A673 (cell line): ENCODE results near the gene SCGB1C2. TPM values are rescaled to one million over a fixed set of nuclear protein-coding genes. Genes with fewer than 3 reads are reported as not detected.
"Not testable (repeated sequence)": the region's sequence is repeated elsewhere in the genome, so short reads cannot be mapped to it uniquely, and the experiment has no call there.

ENCODE experiments used
- BruUV-seq: library from RNA; stranded (reverse); fragments of 400-500 nt; replicated peaks from 2 replicates; lab custom pipeline; 2021; lab: Mats Ljungman, UMichigan
- CTCF ChIA-PET: fragments of 300-600 bp; sonication (Branson Sonifier 250); formaldehyde crosslinking; loops from one replicate; lab custom pipeline; 2022; ENCODE audit warnings: antibody characterized with exemption; lab: Charles Lee
- POLR2A ChIA-PET: fragments of 300-600 bp; sonication (Branson Sonifier 250); formaldehyde crosslinking; loops from one replicate; lab custom pipeline; 2022; ENCODE audit warnings: antibody characterized with exemption; ENCODE audit not compliant: low non-redundant PET; lab: Charles Lee
- DNase-seq: peaks from one replicate; pipeline ENCODE4 v3.0.0-alpha.2; 2015; ENCODE audit warnings: low spot score
- H3K27ac ChIP-seq: fragments of 200-600 bp; sonication (generic); 2 replicates; pipeline ENCODE4 v1.5.1; 2016; ENCODE audit warnings: mixed run types, low read depth, mild to moderate bottlenecking, mixed read lengths, antibody characterized with exemption, low read length; ENCODE audit not compliant: poor library complexity, severe bottlenecking
- H3K27me3 ChIP-seq: fragments of 200-600 bp; sonication (generic); replicated peaks from 2 replicates; pipeline ENCODE4 v1.6.1; 2017; ENCODE audit warnings: mixed run types, low read depth, mild to moderate bottlenecking, mixed read lengths, antibody characterized with exemption, low read length; ENCODE audit not compliant: insufficient read depth, poor library complexity
- H3K36me3 ChIP-seq: fragments of 200-600 bp; sonication (generic); 2 replicates; pipeline ENCODE4 v1.6.1; 2016; ENCODE audit warnings: mixed run types, mild to moderate bottlenecking, mixed read lengths, antibody characterized with exemption, low read length; ENCODE audit not compliant: insufficient read depth, poor library complexity, severe bottlenecking
- H3K4me1 ChIP-seq: fragments of 200-600 bp; sonication (generic); 2 replicates; pipeline ENCODE4 v1.6.1; 2017; ENCODE audit warnings: mixed run types, mild to moderate bottlenecking, mixed read lengths, antibody characterized with exemption, low read length; ENCODE audit not compliant: insufficient read depth, poor library complexity, severe bottlenecking
- H3K4me3 ChIP-seq: fragments of 200-600 bp; sonication (generic); 2 replicates; pipeline ENCODE4 v1.5.1; 2016; ENCODE audit warnings: low read depth, mixed run types, mild to moderate bottlenecking, mixed read lengths, low read length; ENCODE audit not compliant: poor library complexity, severe bottlenecking
- H3K9me3 ChIP-seq: fragments of 200-600 bp; sonication (generic); 2 replicates; pipeline ENCODE4 v1.6.1; 2016; ENCODE audit warnings: mixed run types, low read depth, mild to moderate bottlenecking, mixed read lengths, antibody characterized with exemption, low read length; ENCODE audit not compliant: poor library complexity, severe bottlenecking
- EZH2 ChIP-seq: fragments of 200-600 bp; sonication (generic); IDR thresholded peaks from 2 replicates; pipeline ENCODE4 v1.6.1; 2017; ENCODE audit warnings: borderline replicate concordance, low read depth, mild to moderate bottlenecking, mixed read lengths, antibody characterized with exemption, low read length; ENCODE audit not compliant: poor library complexity, severe bottlenecking
- intact Hi-C: fragments of 100-400 bp; cut with micrococcal nuclease; formaldehyde crosslinking; loops from one replicate; pipeline ENCODE4 v1.10.0; 2022; ENCODE audit not compliant: unreplicated experiment
- total RNA-seq: library from RNA; stranded (reverse); gene quantifications from 2 replicates; pipeline ENCODE4 v1.2.3, GENCODE V29; 2021
- TF ChIP-seq, protein P1 (sequence below): fragments of 300-800, 200-600 bp; sonication (generic); conservative IDR thresholded peaks from 2 replicates; pipeline ENCODE4 v1.5.1; 2017; ENCODE audit warnings: low read depth, mild to moderate bottlenecking, antibody characterized with exemption, low read length, moderate library complexity, mixed read lengths

SCGB1C2 gene
- total RNA-seq, 1 experiment from 2014 or later, result not detected

DNA sequence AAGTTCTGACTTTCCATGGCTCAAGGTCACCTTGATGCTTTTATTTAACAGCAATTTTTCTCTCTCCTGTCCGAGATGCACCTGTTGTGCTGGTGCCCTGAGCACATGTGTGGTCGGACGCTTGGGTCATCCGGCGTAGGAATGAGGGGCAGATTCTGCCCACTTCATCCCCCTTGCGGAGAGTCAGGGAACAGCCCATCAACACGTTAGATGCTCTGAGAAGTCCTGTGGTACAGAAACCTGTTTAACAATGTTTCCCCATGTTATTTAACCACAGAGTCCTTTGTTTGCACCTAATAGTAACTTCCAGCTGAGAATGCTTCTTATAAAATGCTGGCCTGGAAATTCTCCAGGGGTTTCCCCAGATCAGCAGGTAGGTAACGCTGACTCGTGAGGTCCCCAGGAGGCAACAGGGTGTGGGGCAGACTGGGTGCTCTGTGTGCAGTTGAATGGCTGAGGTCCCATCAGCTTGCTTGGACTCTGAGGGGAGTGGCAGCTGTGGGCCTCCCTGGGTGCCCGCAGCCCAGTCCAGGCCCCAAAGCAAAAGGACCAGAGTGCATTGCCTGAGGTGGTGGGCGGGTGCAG, 26.2 kb downstream of the SCGB1C2 start:
- DNase-seq, result no peak
- H3K27ac ChIP-seq, result no peak overlapping the region
- H3K27me3 ChIP-seq, result no peaks in the 10 kb centered on the region
- no TSS peak for BruUV-seq
- no peaks in the 10 kb centered on the region for H3K36me3 ChIP-seq
- no peak overlapping the region for H3K4me3 ChIP-seq
- ChIA-PET CTCF (no interaction called here), POLR2A (no interaction called here)
- intact Hi-C loops, result no loop called here
- no peaks in the 10 kb centered on the region for H3K4me1 ChIP-seq
- no peaks in the 10 kb centered on the region for H3K9me3 ChIP-seq
- TF ChIP-seq EZH2, result no peak
- TF ChIP-seq, protein P1, sequence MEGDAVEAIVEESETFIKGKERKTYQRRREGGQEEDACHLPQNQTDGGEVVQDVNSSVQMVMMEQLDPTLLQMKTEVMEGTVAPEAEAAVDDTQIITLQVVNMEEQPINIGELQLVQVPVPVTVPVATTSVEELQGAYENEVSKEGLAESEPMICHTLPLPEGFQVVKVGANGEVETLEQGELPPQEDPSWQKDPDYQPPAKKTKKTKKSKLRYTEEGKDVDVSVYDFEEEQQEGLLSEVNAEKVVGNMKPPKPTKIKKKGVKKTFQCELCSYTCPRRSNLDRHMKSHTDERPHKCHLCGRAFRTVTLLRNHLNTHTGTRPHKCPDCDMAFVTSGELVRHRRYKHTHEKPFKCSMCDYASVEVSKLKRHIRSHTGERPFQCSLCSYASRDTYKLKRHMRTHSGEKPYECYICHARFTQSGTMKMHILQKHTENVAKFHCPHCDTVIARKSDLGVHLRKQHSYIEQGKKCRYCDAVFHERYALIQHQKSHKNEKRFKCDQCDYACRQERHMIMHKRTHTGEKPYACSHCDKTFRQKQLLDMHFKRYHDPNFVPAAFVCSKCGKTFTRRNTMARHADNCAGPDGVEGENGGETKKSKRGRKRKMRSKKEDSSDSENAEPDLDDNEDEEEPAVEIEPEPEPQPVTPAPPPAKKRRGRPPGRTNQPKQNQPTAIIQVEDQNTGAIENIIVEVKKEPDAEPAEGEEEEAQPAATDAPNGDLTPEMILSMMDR, result no peak

DNA sequence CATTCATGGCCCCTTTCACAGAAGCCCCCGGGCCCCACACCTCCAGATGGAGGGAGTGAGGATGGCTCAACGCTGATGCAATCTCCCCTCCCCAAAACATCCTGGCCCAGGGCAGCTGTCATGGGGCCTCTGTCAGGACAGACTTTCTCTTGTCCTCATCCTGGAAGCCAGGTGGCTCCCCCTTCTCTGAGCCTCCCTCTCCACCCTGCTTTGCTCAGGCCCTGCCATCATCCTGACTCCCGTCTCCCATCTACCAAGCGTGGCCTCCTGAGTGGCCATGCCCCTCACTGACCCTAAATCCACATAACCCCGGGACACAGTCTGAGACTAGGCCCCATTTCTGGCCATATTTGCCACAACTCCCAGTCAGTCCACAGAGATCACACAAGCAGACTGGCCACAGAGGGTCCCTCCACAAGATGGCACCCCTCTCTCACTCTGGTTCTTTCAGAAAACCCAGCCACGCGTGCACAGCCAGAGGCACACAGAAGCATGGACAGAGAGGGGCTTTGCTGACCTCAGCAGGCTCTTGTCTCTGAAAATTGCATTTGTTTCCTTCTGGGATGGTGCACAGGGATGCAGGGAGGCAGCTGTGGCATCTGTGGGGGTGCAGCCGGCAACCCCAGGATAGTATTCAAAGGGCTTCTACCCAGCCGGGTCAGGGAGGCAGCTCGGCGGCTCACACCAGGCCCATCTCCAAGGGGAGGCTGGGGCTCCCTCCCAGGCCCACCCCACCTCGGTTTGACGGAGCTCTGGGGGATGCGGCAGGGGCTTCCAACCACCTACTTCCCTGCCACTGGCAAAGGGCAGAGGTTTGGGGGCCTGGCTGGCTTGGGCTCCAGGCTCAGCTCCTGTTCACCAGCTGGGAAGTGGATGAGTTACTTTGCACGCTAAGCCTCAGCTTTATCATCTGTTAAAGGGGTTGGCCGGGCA, 27.2 kb downstream of the SCGB1C2 start:
- H3K27me3 ChIP-seq, result no peaks in the 10 kb centered on the region
- H3K27ac ChIP-seq, result no peak overlapping the region
- intact Hi-C loops, result no loop called here
- DNase-seq, result peak; percentile 44
- no peak overlapping the region for H3K4me3 ChIP-seq
- ChIA-PET POLR2A (no interaction called here), CTCF (interaction anchor here (0.6 to 1.0 kb wide), 2 partner anchors 148 to 221 kb away, joined by 3 to 6 read pairs; no protein-coding TSS in a partner anchor)
- H3K36me3 ChIP-seq, result no peaks in the 10 kb centered on the region
- no peaks in the 10 kb centered on the region for H3K9me3 ChIP-seq
- no peaks in the 10 kb centered on the region for H3K4me1 ChIP-seq
- BruUV-seq, result no TSS peak
- TF ChIP-seq, protein P1, result peak; percentile 58
- no peak for TF ChIP-seq EZH2

DNA sequence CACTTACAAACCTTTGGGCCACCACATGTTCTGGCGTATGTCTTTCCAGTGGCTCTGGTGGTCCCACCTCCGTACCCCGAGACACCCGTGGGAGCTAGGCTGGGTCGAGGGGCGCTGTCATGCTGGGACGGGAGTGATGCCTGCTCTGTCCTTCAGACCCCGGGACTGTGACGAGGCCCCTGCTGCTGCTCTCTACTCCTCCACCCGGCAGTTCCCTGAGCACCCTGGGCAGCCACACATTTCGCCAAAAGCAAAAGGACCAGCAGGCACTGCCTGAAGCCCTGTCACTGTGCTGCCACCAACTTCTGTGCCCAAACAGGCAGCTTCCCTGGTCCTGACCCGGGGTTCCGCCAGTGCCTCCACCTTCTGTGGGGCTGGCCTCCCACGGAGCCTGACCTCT, 28.6 kb downstream of the SCGB1C2 start:
- no peak for TF ChIP-seq EZH2
- TF ChIP-seq, protein P1, result no peak
- no peaks in the 10 kb centered on the region for H3K27me3 ChIP-seq
- no peak for DNase-seq
- no peak overlapping the region for H3K27ac ChIP-seq
- BruUV-seq, result no TSS peak
- H3K9me3 ChIP-seq, result no peaks in the 10 kb centered on the region
- no peaks in the 10 kb centered on the region for H3K36me3 ChIP-seq
- CTCF ChIA-PET, result no interaction called here
- POLR2A ChIA-PET, result no interaction called here
- intact Hi-C loops, result no loop called here
- no peaks in the 10 kb centered on the region for H3K4me1 ChIP-seq
- H3K4me3 ChIP-seq, result no peak overlapping the region

DNA sequence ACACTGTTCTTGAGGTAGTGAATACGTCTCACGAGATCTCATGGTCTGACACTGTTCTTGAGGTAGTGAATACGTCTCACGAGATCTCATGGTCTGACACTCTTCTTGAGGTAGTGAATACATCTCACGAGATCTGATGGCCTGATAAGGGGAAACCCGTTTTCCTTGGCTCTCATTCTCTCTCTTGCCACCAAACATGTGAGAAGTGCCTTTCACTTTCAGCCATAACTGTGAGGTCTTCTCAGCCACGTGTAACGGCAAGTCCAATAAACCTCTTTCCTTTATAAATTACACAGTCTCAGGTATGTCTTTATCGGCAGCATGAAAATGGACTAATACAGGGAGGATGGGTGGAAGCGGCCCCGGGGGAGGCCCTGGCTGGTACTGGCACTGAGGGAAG, 31.2 kb downstream of the SCGB1C2 start:
- intact Hi-C loops, H3K4me3 ChIP-seq, CTCF ChIA-PET: not testable (repeated sequence)

More for the DNA sequence above, 31.2 kb downstream of the SCGB1C2 start:
- H3K9me3 ChIP-seq, H3K36me3 ChIP-seq, POLR2A ChIA-PET, DNase-seq, H3K27me3 ChIP-seq, H3K4me1 ChIP-seq, H3K27ac ChIP-seq, BruUV-seq: not testable (repeated sequence)
